SK-N-SH (cell line): Measurements from ENCODE around the gene KIR3DL3. TPM values are rescaled to one million over a fixed set of nuclear protein-coding genes. Genes with fewer than 3 reads are reported as not detected.
"Not testable (repeated sequence)": the region's sequence is repeated elsewhere in the genome, so short reads cannot be mapped to it uniquely, and the experiment has no call there.

Source experiments
- CTCF ChIA-PET: fragments of 300-600, 350-600 bp; formaldehyde crosslinking; extraction: SDS; loops from one replicate; lab custom pipeline; 2021; lab: Yijun Ruan, JAX
- POLR2A ChIA-PET: fragments of 350-600 bp; sonication (Branson Sonifier 250); formaldehyde crosslinking; extraction: SDS; loops from one replicate; lab custom pipeline; 2020; ENCODE audit warnings: antibody characterized with exemption, inconsistent platforms; lab: Yijun Ruan, JAX
- DNase-seq: peaks from one replicate; pipeline ENCODE4 v3.0.0; 2012
- H2AFZ ChIP-seq: fragments of 200-600 bp; sonication (generic); 2 replicates; pipeline ENCODE4 v1.8.1; 2016; ENCODE audit warnings: antibody characterized with exemption, mild to moderate bottlenecking, low read depth
- H3F3A ChIP-seq: fragments of 200-600 bp; sonication (generic); replicated peaks from 2 replicates; pipeline ENCODE3; 2016; ENCODE audit warnings: antibody characterized with exemption, mild to moderate bottlenecking; ENCODE audit not compliant: insufficient read depth
- H3K27ac ChIP-seq, 2 experiments: fragments of 200-500 bp in 1 of 2; fragments of 200-600 bp in 1 of 2; sonication (Bioruptor generic) in 1 of 2; sonication (generic), shearing (Covaris generic) in 1 of 2; 2 replicates each; pipeline versions ENCODE4 v1.5.1 to v1.6.1; 2014 to 2016; ENCODE audit warnings: low read depth in 2 of 2, inconsistent platforms in 1 of 2, low read length in 1 of 2, mild to moderate bottlenecking in 1 of 2, mixed read lengths in 1 of 2
- H3K27me3 ChIP-seq: fragments of 200-600 bp; sonication (generic), shearing (Covaris generic); 2 replicates; pipeline ENCODE4 v1.6.1; 2016; ENCODE audit warnings: mixed run types; ENCODE audit not compliant: insufficient read depth
- H3K36me3 ChIP-seq, 2 experiments: fragments of 200-500 bp in 1 of 2; fragments of 200-600 bp in 1 of 2; sonication (Bioruptor generic) in 1 of 2; sonication (generic) in 1 of 2; replicated peaks in 1 of 2; 2 replicates each; pipeline versions ENCODE3 to v1.5.1; 2014 to 2016; ENCODE audit warnings: low read length in 1 of 2, mild to moderate bottlenecking in 1 of 2; ENCODE audit not compliant: insufficient read depth in 2 of 2, control insufficient read depth in 1 of 2
- H3K4me1 ChIP-seq, 2 experiments: fragments of 200-500 bp in 1 of 2; fragments of 200-600 bp in 1 of 2; sonication (Bioruptor generic) in 1 of 2; sonication (generic), shearing (Covaris generic) in 1 of 2; 2 replicates each; pipeline versions ENCODE4 v1.5.1 to v1.6.1; 2014 to 2016; ENCODE audit warnings: low read depth in 1 of 2, low read length in 1 of 2, mixed run types in 1 of 2; ENCODE audit not compliant: insufficient read depth in 2 of 2, control insufficient read depth in 1 of 2
- H3K4me2 ChIP-seq: fragments of 200-600 bp; sonication (generic), shearing (Covaris generic); 2 replicates; pipeline ENCODE4 v1.6.1; 2017; ENCODE audit warnings: mixed run types
- H3K4me3 ChIP-seq, 2 experiments: fragments of 200-500 bp in 1 of 2; fragments of 200-600 bp in 1 of 2; sonication (Bioruptor generic) in 1 of 2; sonication (generic), shearing (Covaris generic) in 1 of 2; 2 replicates each; pipeline versions ENCODE4 v1.5.1 to v1.8.1; 2014 to 2016; ENCODE audit warnings: low read depth in 2 of 2, inconsistent platforms in 1 of 2, low read length in 1 of 2, mild to moderate bottlenecking in 1 of 2, mixed read lengths in 1 of 2, moderate library complexity in 1 of 2
- H3K79me2 ChIP-seq: fragments of 200-600 bp; sonication (generic); 2 replicates; pipeline ENCODE4 v1.8.1; 2017; ENCODE audit warnings: mild to moderate bottlenecking; ENCODE audit not compliant: insufficient read depth
- H3K9ac ChIP-seq: fragments of 200-600 bp; sonication (generic); 2 replicates; pipeline ENCODE4 v1.6.1; 2017; ENCODE audit warnings: mixed run types
- H3K9me2 ChIP-seq: fragments of 200-600 bp; sonication (generic); 2 replicates; pipeline ENCODE4 v1.6.1; 2017; ENCODE audit warnings: mixed run types
- H3K9me3 ChIP-seq: fragments of 200-600 bp; sonication (generic); 2 replicates; pipeline ENCODE4 v1.6.1; 2017; ENCODE audit warnings: mixed run types, mild to moderate bottlenecking, moderate library complexity
- H4K20me1 ChIP-seq: fragments of 200-600 bp; sonication (generic); 2 replicates; pipeline ENCODE4 v1.6.1; 2017; ENCODE audit warnings: mild to moderate bottlenecking, mixed run types; ENCODE audit not compliant: insufficient read depth
- ELF1 ChIP-seq: IDR thresholded peaks from 2 replicates; pipeline ENCODE4 v1.4.0; 2012
- FOSL2 ChIP-seq: IDR thresholded peaks from 2 replicates; pipeline ENCODE4 v1.4.0; 2012; ENCODE audit warnings: low read depth, mild to moderate bottlenecking, moderate library complexity, borderline replicate concordance
- FOXM1 ChIP-seq: IDR thresholded peaks from 2 replicates; pipeline ENCODE4 v1.4.0; 2012; ENCODE audit warnings: low read depth, mild to moderate bottlenecking
- RCOR1 ChIP-seq: fragments of 150-350 bp; IDR thresholded peaks from 2 replicates; pipeline ENCODE4 v1.6.1; 2017; ENCODE audit warnings: antibody characterized with exemption, low read length
- SIN3A ChIP-seq: IDR thresholded peaks from 2 replicates; pipeline ENCODE4 v1.6.1; 2012; ENCODE audit warnings: low read depth, mild to moderate bottlenecking, low read length, moderate library complexity, borderline replicate concordance
- TAF1 ChIP-seq: IDR thresholded peaks from 2 replicates; pipeline ENCODE4 v1.6.1; 2012; ENCODE audit warnings: low read depth, mild to moderate bottlenecking, low read length, moderate library complexity, borderline replicate concordance
- TCF12 ChIP-seq: IDR thresholded peaks from 2 replicates; pipeline ENCODE4 v1.4.0; 2012
- TEAD4 ChIP-seq: IDR thresholded peaks from 2 replicates; pipeline ENCODE4 v1.4.0; 2012; ENCODE audit warnings: mild to moderate bottlenecking, borderline replicate concordance; ENCODE audit not compliant: insufficient read depth
- YY1 ChIP-seq: IDR thresholded peaks from 2 replicates; pipeline ENCODE4 v1.4.0; 2012; ENCODE audit warnings: low read depth, mild to moderate bottlenecking
- WGBS: methylation state at CpG from one replicate; pipeline ENCODE4 v1.1.6; 2017; ENCODE audit warnings: low lambda C conversion rate; 5-methylcytosine and 5-hydroxymethylcytosine counted together
- polyA plus RNA-seq, 3 experiments: library from polyadenylated mRNA; depleted of rRNA; stranded (reverse); fragments of >200 nt; gene quantifications; 2 replicates each; pipeline ENCODE4 v1.2.3, GENCODE V29; 2012
- TF ChIP-seq, protein P1 (sequence below): IDR thresholded peaks from 2 replicates; pipeline ENCODE4 v1.6.1; 2012; ENCODE audit warnings: mild to moderate bottlenecking, low read depth, low read length, moderate library complexity
- TF ChIP-seq, protein P2 (sequence below): IDR thresholded peaks from 2 replicates; pipeline ENCODE4 v1.4.0; 2012; ENCODE audit warnings: low read depth, borderline replicate concordance

The KIR3DL3 gene
- polyA plus RNA-seq, 1 of the 3 experiments (the other 2 are of a cell fraction), result not detected

DNA sequence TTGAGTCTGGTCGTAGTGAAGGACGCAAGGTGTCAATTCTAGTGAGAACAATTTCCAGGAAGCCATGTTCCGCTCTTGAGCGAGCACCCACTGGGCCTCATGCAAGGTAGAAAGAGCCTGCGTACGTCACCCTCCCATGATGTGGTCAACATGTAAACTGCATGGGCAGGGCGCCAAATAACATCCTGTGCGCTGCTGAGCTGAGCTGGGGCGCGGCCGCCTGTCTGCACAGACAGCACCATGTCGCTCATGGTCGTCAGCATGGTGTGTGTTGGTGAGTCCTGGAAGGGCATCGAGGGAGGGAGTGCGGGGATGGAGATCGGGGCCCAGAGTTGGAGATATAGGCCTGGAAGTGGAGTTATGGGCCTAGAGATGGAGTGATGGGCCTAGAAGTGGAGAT, 14.1 kb downstream of the KIR3DL3 start, which contains the start of gene KIR2DL3:
Gene KIR2DL3 (plus strand): TSS at position 208 of the 400 bp plus-strand sequence. CDS start 33 bp downstream, at position 241.
- CTCF ChIA-PET, H4K20me1 ChIP-seq, H3K4me2 ChIP-seq, H3K9ac ChIP-seq, H3K4me3 ChIP-seq, POLR2A ChIA-PET, H3K9me2 ChIP-seq, H3K27ac ChIP-seq, H3K27me3 ChIP-seq, H3K36me3 ChIP-seq, DNase-seq, H3F3A ChIP-seq, H3K4me1 ChIP-seq, H3K79me2 ChIP-seq, H2AFZ ChIP-seq, H3K9me3 ChIP-seq: not testable (repeated sequence)
- 13% methylated on average over 15 of the region's 16 CpGs for WGBS

DNA sequence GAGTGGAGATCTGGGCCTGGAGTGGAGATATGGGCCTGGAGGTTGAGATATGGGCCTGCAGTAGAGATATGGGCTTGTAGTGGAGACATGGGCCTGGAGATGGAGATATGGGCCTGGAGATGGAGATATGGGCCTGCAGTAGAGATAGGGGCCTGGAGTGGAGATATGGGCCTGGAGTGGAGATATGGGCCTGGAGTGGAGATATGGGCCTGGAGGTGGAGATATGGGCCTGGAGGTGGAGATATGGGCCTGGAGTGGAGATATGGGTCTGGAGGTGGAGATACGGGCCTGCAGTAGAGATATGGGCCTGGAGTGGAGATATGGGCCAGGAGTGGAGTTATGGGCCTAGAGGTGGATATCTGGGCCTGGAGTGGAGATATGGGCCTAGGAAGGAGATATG, 14.5 kb downstream of the KIR3DL3 start:
- CTCF ChIA-PET, result no interaction called here

More for the DNA sequence above, 14.5 kb downstream of the KIR3DL3 start:
- Histone ChIP-seq H3K9ac (no peak overlapping the region), H3K27me3 (no peaks in the 10 kb centered on the region), H2AFZ (no peak overlapping the region), H3K9me2 (no peaks in the 10 kb centered on the region), H4K20me1 (no peaks in the 10 kb centered on the region), H3K27ac (no peak overlapping the region), H3K36me3 (no peaks in the 10 kb centered on the region), H3F3A (no peaks in the 10 kb centered on the region), H3K4me3 (no peak overlapping the region), H3K4me1 (no peaks in the 10 kb centered on the region), H3K79me2 (no peaks in the 10 kb centered on the region), H3K4me2 (no peak overlapping the region), H3K9me3 (no peaks in the 10 kb centered on the region)
- 4% methylated on average over 1 of the region's 1 CpG for WGBS
- no peak for TF ChIP-seq RCOR1
- no peak for TF ChIP-seq YY1
- no peak for TF ChIP-seq TCF12
- no peak for TF ChIP-seq FOSL2
- no peak for TF ChIP-seq SIN3A
- TF ChIP-seq TEAD4, result no peak
- TF ChIP-seq, protein P1, sequence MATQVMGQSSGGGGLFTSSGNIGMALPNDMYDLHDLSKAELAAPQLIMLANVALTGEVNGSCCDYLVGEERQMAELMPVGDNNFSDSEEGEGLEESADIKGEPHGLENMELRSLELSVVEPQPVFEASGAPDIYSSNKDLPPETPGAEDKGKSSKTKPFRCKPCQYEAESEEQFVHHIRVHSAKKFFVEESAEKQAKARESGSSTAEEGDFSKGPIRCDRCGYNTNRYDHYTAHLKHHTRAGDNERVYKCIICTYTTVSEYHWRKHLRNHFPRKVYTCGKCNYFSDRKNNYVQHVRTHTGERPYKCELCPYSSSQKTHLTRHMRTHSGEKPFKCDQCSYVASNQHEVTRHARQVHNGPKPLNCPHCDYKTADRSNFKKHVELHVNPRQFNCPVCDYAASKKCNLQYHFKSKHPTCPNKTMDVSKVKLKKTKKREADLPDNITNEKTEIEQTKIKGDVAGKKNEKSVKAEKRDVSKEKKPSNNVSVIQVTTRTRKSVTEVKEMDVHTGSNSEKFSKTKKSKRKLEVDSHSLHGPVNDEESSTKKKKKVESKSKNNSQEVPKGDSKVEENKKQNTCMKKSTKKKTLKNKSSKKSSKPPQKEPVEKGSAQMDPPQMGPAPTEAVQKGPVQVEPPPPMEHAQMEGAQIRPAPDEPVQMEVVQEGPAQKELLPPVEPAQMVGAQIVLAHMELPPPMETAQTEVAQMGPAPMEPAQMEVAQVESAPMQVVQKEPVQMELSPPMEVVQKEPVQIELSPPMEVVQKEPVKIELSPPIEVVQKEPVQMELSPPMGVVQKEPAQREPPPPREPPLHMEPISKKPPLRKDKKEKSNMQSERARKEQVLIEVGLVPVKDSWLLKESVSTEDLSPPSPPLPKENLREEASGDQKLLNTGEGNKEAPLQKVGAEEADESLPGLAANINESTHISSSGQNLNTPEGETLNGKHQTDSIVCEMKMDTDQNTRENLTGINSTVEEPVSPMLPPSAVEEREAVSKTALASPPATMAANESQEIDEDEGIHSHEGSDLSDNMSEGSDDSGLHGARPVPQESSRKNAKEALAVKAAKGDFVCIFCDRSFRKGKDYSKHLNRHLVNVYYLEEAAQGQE, result no peak
- TF ChIP-seq FOXM1, result no peak
- TF ChIP-seq TAF1, result no peak
- no peak for TF ChIP-seq ELF1
- TF ChIP-seq, protein P2, sequence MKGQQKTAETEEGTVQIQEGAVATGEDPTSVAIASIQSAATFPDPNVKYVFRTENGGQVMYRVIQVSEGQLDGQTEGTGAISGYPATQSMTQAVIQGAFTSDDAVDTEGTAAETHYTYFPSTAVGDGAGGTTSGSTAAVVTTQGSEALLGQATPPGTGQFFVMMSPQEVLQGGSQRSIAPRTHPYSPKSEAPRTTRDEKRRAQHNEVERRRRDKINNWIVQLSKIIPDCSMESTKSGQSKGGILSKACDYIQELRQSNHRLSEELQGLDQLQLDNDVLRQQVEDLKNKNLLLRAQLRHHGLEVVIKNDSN, result no peak
- no peak for DNase-seq
- POLR2A ChIA-PET, result no interaction called here
